ENCODE results near the gene FHAD1.

The FHAD1 gene

GRCh38 chr1:15320267-15320666, 73.2 kb downstream of the FHAD1 start:
- in situ Hi-C loops (cut with MboI; ENCODE audit: low pct_unique_long_range_greater_than_20kb, low sequenced_read_pairs), result no loop called here
- DNase-seq, result no peak

GRCh38 chr1:15321601-15322000, 74.6 kb downstream of the FHAD1 start:
- in situ Hi-C loops (cut with MboI; ENCODE audit: low pct_unique_long_range_greater_than_20kb, low sequenced_read_pairs), result no loop called here
- DNase-seq, result no peak

- DNase-seq, result no peak
- in situ Hi-C loops (cut with MboI; ENCODE audit: low pct_unique_long_range_greater_than_20kb, low sequenced_read_pairs), result no loop called here
Measured at GRCh38 chr1:15322648-15323350, 75.8 kb downstream of the FHAD1 start.

GRCh38 chr1:15323351-15323988, 76.4 kb downstream of the FHAD1 start:
- in situ Hi-C loops (cut with MboI; ENCODE audit: low pct_unique_long_range_greater_than_20kb, low sequenced_read_pairs), result no loop called here
- DNase-seq, result peak; percentile 86

- no peak for DNase-seq
- in situ Hi-C loops (cut with MboI; ENCODE audit: low pct_unique_long_range_greater_than_20kb, low sequenced_read_pairs), result no loop called here
Measured at GRCh38 chr1:15323989-15324868, 77.2 kb downstream of the FHAD1 start.

- in situ Hi-C loops (cut with MboI; ENCODE audit: low pct_unique_long_range_greater_than_20kb, low sequenced_read_pairs), result no loop called here
- DNase-seq, result no peak
Measured at GRCh38 chr1:15324869-15325335, 77.9 kb downstream of the FHAD1 start.

GRCh38 chr1:15325375-15326085, 78.5 kb downstream of the FHAD1 start:
- no peak for DNase-seq
- in situ Hi-C loops (cut with MboI; ENCODE audit: low pct_unique_long_range_greater_than_20kb, low sequenced_read_pairs), result no loop called here

GRCh38 chr1:15326691-15327588, 79.9 kb downstream of the FHAD1 start:
- in situ Hi-C loops (cut with MboI; ENCODE audit: low pct_unique_long_range_greater_than_20kb, low sequenced_read_pairs), result no loop called here
- peak; percentile 84 for DNase-seq

- in situ Hi-C loops (cut with MboI; ENCODE audit: low pct_unique_long_range_greater_than_20kb, low sequenced_read_pairs), result no loop called here
Measured at GRCh38 chr1:15328351-15329103, 81.5 kb downstream of the FHAD1 start.

GRCh38 chr1:15329104-15329820, 82.2 kb downstream of the FHAD1 start:
- in situ Hi-C loops (cut with MboI; ENCODE audit: low pct_unique_long_range_greater_than_20kb, low sequenced_read_pairs), result no loop called here
- DNase-seq, result no peak

More at GRCh38 chr1:15328351-15329103, 81.5 kb downstream of the FHAD1 start:
- DNase-seq, result peak; percentile 90

- no peak for DNase-seq
- in situ Hi-C loops (cut with MboI; ENCODE audit: low pct_unique_long_range_greater_than_20kb, low sequenced_read_pairs), result no loop called here
Measured at GRCh38 chr1:15330028-15330427, 83.0 kb downstream of the FHAD1 start.

- in situ Hi-C loops (cut with MboI; ENCODE audit: low pct_unique_long_range_greater_than_20kb, low sequenced_read_pairs), result no loop called here
Measured at GRCh38 chr1:15331180-15331579, 84.2 kb downstream of the FHAD1 start.

GRCh38 chr1:15331734-15332133, 84.7 kb downstream of the FHAD1 start:
- DNase-seq, result no peak
- in situ Hi-C loops (cut with MboI; ENCODE audit: low pct_unique_long_range_greater_than_20kb, low sequenced_read_pairs), result no loop called here

More at GRCh38 chr1:15331180-15331579, 84.2 kb downstream of the FHAD1 start:
- DNase-seq, result no peak

GRCh38 chr1:15332525-15332924, 85.5 kb downstream of the FHAD1 start:
- in situ Hi-C loops (cut with MboI; ENCODE audit: low pct_unique_long_range_greater_than_20kb, low sequenced_read_pairs), result no loop called here
- no peak for DNase-seq

- DNase-seq, result no peak
- in situ Hi-C loops (cut with MboI; ENCODE audit: low pct_unique_long_range_greater_than_20kb, low sequenced_read_pairs), result no loop called here
Measured at GRCh38 chr1:15332952-15333715, 86.1 kb downstream of the FHAD1 start.

- no peak for DNase-seq
- in situ Hi-C loops (cut with MboI; ENCODE audit: low pct_unique_long_range_greater_than_20kb, low sequenced_read_pairs), result no loop called here
Measured at GRCh38 chr1:15334995-15335394, 88.0 kb downstream of the FHAD1 start.

Data from KBM-7 (cell line).